NB4 (cell line): ENCODE data around the gene AGPAT1.

Experiments
- DNase-seq: peaks from one replicate; pipeline ENCODE4 v3.0.0; 2010; ENCODE audit warnings: low read depth
- H3K4me3 ChIP-seq: one replicate; pipeline ENCODE4 v1.5.1; 2011; ENCODE audit warnings: mild to moderate bottlenecking, low read depth, low read length, moderate library complexity
- MYC ChIP-seq: IDR thresholded peaks from 2 replicates; pipeline ENCODE4 v1.6.1; 2011; ENCODE audit warnings: low read depth, low read length
- POLR2A ChIP-seq: IDR thresholded peaks from 2 replicates; pipeline ENCODE4 v1.6.1; 2011; ENCODE audit warnings: mild to moderate bottlenecking; ENCODE audit not compliant: insufficient read length; ENCODE audit errors: extremely low read depth
- TF ChIP-seq, protein P1 (sequence below): IDR thresholded peaks from one replicate; pipeline ENCODE4 v1.5.1; 2012; ENCODE audit warnings: low read depth, low read length
- TF ChIP-seq, protein P2 (sequence below): IDR thresholded peaks from 2 replicates; pipeline ENCODE4 v1.6.1; 2011; ENCODE audit warnings: low read depth, low read length

The AGPAT1 gene

DNA sequence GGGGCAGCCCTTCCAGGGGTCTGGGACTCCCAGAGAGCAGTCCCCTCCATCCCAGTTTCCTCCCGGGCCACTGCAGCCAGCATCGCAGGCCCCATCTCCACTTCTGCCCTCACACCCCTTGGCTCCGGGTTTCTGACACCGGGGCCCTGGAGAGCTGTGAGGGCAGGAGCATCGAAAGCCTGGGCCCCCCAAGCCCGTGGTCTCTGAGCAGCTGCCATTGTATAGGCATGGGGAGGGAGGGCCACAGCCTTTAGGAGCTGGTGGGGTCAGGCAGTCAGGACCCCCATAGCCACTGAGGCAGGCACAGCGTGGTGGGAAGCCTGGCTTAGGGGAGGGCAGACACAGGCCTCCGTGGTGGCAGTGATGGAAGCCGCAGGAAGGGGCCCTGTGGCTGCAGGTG lies 26.3 kb upstream of the AGPAT1 start:
- TF ChIP-seq, protein P1, sequence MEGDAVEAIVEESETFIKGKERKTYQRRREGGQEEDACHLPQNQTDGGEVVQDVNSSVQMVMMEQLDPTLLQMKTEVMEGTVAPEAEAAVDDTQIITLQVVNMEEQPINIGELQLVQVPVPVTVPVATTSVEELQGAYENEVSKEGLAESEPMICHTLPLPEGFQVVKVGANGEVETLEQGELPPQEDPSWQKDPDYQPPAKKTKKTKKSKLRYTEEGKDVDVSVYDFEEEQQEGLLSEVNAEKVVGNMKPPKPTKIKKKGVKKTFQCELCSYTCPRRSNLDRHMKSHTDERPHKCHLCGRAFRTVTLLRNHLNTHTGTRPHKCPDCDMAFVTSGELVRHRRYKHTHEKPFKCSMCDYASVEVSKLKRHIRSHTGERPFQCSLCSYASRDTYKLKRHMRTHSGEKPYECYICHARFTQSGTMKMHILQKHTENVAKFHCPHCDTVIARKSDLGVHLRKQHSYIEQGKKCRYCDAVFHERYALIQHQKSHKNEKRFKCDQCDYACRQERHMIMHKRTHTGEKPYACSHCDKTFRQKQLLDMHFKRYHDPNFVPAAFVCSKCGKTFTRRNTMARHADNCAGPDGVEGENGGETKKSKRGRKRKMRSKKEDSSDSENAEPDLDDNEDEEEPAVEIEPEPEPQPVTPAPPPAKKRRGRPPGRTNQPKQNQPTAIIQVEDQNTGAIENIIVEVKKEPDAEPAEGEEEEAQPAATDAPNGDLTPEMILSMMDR, result no peak
- TF ChIP-seq MYC (no peak), POLR2A (no peak)
- TF ChIP-seq, protein P2, sequence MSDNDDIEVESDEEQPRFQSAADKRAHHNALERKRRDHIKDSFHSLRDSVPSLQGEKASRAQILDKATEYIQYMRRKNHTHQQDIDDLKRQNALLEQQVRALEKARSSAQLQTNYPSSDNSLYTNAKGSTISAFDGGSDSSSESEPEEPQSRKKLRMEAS, result no peak
- H3K4me3 ChIP-seq, result no peak overlapping the region
- no peak for DNase-seq

DNA sequence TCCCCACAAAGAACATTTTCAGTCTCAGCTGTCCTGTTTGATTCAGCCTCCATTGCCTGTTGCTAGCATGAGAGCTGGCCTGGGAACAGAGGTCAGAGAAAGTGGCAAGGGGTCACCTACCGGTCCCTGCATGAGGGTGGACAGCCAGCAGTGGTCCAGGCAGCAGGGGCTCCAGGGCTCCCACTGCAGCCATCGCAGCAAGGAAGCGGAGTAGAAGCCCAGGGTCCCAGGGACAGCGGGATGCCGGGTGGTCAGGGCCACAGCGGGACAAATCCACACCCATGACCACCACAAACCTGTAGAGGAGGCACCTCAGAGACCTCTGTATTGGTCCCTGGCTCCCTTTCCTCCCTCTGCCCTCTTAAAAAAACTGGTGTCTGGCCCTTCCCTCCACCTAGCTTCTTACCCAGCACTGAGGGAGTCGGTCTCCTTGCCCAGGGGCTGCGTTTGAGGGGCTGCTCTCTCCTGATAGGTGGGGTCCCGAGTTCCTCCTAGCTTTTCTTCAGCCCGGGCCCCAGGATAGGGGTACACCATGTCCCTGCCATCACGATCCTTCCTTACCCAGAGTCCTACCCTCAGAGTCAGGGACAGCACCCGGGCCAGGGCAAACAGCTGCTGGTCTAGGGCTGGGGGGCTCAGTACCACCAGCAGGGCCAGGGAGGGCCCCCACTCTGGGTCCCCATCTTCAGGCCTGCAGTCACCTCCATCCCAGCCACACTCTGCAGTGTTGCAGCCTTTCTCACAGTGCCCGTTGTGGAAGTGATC lies 25.0 kb upstream of the AGPAT1 start:
- DNase-seq, result no peak
- H3K4me3 ChIP-seq, result no peak overlapping the region
- TF ChIP-seq, protein P1, result no peak
- TF ChIP-seq POLR2A, result no peak
- TF ChIP-seq, protein P2, result no peak
- TF ChIP-seq MYC, result no peak

DNA sequence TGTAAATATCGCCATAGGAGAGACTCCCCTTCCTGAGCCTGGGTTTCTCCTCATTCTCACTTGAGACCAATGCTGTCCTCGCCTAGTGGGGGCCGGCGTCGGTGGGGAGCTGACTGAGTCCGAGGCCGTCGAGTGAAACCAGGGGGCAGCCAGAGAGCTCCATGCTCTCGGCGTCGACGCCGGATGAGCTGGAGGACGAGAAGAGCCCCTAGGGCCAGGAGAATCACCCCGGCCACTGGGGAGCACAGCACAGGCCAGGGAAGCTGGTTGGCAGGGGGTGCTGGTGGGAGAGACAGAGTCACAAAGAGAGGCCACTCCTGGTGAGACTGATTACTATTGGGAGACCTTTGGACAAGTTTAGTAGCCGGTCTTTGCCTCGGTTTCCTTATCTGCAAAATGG lies 23.0 kb upstream of the AGPAT1 start:
- no peak for TF ChIP-seq POLR2A
- TF ChIP-seq, protein P1, result no peak
- H3K4me3 ChIP-seq, result no peak overlapping the region
- DNase-seq, result no peak

DNA sequence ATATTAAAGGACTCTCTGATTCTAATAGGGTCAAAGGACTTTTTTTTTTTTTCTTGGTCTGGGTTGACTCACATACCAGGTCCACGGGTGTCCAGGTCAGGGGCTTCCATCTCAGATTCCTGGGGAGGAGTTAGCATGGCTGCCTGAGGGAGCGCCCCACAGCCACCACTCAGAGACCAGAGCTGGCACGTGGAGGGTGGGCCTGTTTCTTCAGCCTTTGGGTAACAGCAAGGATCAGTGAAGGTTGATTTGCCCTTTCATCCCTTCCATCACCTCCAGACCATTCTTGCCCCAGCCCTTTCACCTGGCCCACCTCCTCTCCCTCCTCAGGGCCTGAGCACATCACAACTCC lies 22.4 kb upstream of the AGPAT1 start:
- no peak for DNase-seq
- H3K4me3 ChIP-seq, result no peak overlapping the region
- no peak for TF ChIP-seq POLR2A
- TF ChIP-seq MYC, result no peak
- TF ChIP-seq, protein P2, result no peak
- TF ChIP-seq, protein P1, result no peak

DNA sequence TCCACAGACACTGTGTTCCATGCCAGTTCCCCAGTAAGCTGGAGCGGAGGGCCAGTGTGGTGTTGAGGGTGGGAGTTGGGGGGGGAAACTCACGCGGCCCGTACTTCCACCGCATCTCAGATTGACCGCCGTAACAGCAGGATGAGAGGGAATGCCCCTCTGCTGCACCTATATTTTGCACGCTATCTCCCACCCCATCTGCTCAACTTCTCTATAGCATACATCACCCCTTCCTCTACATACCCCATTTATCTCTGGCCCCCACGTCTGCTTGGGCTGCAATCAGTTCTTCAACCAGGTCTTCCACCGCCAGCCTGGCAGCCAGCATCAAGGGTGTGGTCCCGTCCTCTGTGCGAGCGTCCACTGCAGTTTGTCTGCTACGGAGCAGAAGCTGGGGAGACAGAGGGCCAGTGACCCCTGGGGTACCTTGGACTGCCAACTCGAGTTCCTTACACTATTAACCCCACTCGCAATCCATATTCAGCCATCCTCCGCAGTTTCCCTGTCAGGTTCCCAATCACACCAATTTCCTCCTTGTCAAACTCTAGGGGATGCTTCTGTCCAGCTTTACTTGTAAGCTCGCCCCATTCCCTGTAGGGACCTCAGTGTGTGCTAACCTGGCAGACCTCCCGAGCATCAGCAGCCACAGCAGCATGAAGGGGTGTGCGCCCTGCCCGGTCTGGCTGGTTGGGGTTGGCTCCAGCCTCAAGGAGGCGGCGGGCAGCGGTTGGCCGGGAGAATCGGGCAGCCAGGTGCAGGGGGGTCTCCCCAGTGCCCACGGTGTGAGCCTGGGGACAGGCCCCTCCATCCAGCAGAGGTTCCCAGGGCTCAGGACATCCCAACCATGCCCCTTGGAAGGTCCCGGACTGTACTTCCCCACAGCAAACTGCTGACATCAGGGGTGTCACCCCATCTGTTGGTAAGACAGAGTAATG lies 21.1 kb upstream of the AGPAT1 start:
- peak overlapping the region; percentile 89 for H3K4me3 ChIP-seq
- TF ChIP-seq POLR2A, result no peak
- no peak for TF ChIP-seq MYC
- TF ChIP-seq, protein P1, result no peak
- TF ChIP-seq, protein P2, result no peak
- DNase-seq, result no peak
